Measurements from ENCODE around the gene REXO1. TPM values are rescaled to one million over a fixed set of nuclear protein-coding genes. Genes with fewer than 3 reads are reported as not detected.
A peak's percentile ranks its signal among the peaks of the same experiment; 100 is the strongest.

REXO1 gene
- total and polyA plus RNA-seq, 5 donors, result 12.8 to 22.1 (median 15.5) TPM

GRCh38 chr19:1854542-1855039 lies 6.3 kb upstream of the REXO1 start:
- H3K4me3 ChIP-seq (ENCODE audit: low read length), result no peak overlapping the region
- peak; percentile 56 to 84 (median 83) for DNase-seq
- H3K27me3 ChIP-seq (ENCODE audit: control insufficient read depth, insufficient read depth), result no peaks in the 10 kb centered on the region
- H3K27ac ChIP-seq (ENCODE audit: low read length), result peak overlapping the region; percentile 74
- H3K9me3 ChIP-seq (ENCODE audit: control insufficient read depth, low read length), result no peaks in the 10 kb centered on the region
- WGBS, result 68% methylated on average over 37 of the region's 37 CpGs
- ATAC-seq, result no peak
- no peaks in the 10 kb centered on the region for H3K4me1 ChIP-seq (ENCODE audit: control insufficient read depth, insufficient read depth, low read length)
- intact Hi-C loops (cut with DNase I), result no loop called here

GRCh38 chr19:1854039-1854541 lies 5.8 kb upstream of the REXO1 start:
- WGBS, result 71% methylated on average over 16 of the region's 16 CpGs
- intact Hi-C loops (cut with DNase I), result no loop called here
- no peaks in the 10 kb centered on the region for H3K27me3 ChIP-seq (ENCODE audit: control insufficient read depth, insufficient read depth)

GRCh38 chr19:1853295-1854038 lies 5.2 kb upstream of the REXO1 start:
- no peak overlapping the region for H3K27ac ChIP-seq (ENCODE audit: low read length)

More at GRCh38 chr19:1854039-1854541, 5.8 kb upstream of the REXO1 start:
- peak in 1 of 3 donors; percentile 72 for DNase-seq
- no peak overlapping the region for H3K27ac ChIP-seq (ENCODE audit: low read length)
- H3K4me1 ChIP-seq (ENCODE audit: control insufficient read depth, insufficient read depth, low read length), result no peaks in the 10 kb centered on the region
- H3K4me3 ChIP-seq (ENCODE audit: low read length), result no peak overlapping the region
- ATAC-seq, result no peak
- H3K9me3 ChIP-seq (ENCODE audit: control insufficient read depth, low read length), result no peaks in the 10 kb centered on the region

GRCh38 chr19:1852581-1853128 lies 4.4 kb upstream of the REXO1 start:
- H3K4me3 ChIP-seq (ENCODE audit: low read length), result no peak overlapping the region
- no peaks in the 10 kb centered on the region for H3K27me3 ChIP-seq (ENCODE audit: control insufficient read depth, insufficient read depth)
- H3K4me1 ChIP-seq (ENCODE audit: control insufficient read depth, insufficient read depth, low read length), result no peaks in the 10 kb centered on the region
- 79% methylated on average over 9 of the region's 9 CpGs for WGBS
- ATAC-seq, result no peak
- no peak overlapping the region for H3K27ac ChIP-seq (ENCODE audit: low read length)
- no peaks in the 10 kb centered on the region for H3K9me3 ChIP-seq (ENCODE audit: control insufficient read depth, low read length)
- DNase-seq, result peak in 2 of 3 donors; percentile 57 to 67
- intact Hi-C loops (cut with DNase I), result no loop called here

More at GRCh38 chr19:1853295-1854038, 5.2 kb upstream of the REXO1 start:
- Histone ChIP-seq H3K4me1 (ENCODE audit: control insufficient read depth, insufficient read depth, low read length) (no peaks in the 10 kb centered on the region), H3K4me3 (ENCODE audit: low read length) (no peak overlapping the region), H3K27me3 (ENCODE audit: control insufficient read depth, insufficient read depth) (no peaks in the 10 kb centered on the region), H3K9me3 (ENCODE audit: control insufficient read depth, low read length) (no peaks in the 10 kb centered on the region)
- intact Hi-C loops (cut with DNase I), result no loop called here
- peak; percentile 74 to 92 (median 90) for DNase-seq
- peak; percentile 0 to 1 for ATAC-seq
- 41% methylated on average over 27 of the region's 27 CpGs for WGBS

GRCh38 chr19:1851654-1852580 lies 3.6 kb upstream of the REXO1 start:
- ATAC-seq, result no peak
- peak in 2 of 3 donors; percentile 61 to 80 for DNase-seq
- intact Hi-C loops (cut with DNase I), result no loop called here
- WGBS, result 27% methylated on average over 66 of the region's 66 CpGs
- H3K4me1 ChIP-seq (ENCODE audit: control insufficient read depth, insufficient read depth, low read length), result peaks cover 3% of the 10 kb centered on the region
- H3K27me3 ChIP-seq (ENCODE audit: control insufficient read depth, insufficient read depth), result no peaks in the 10 kb centered on the region
- no peaks in the 10 kb centered on the region for H3K9me3 ChIP-seq (ENCODE audit: control insufficient read depth, low read length)
- no peak overlapping the region for H3K27ac ChIP-seq (ENCODE audit: low read length)
- no peak overlapping the region for H3K4me3 ChIP-seq (ENCODE audit: low read length)

GRCh38 chr19:1850809-1851653 lies 2.7 kb upstream of the REXO1 start:
- 70% methylated on average over 31 of the region's 31 CpGs for WGBS
- H3K4me1 ChIP-seq (ENCODE audit: control insufficient read depth, insufficient read depth, low read length), result peaks cover 3% of the 10 kb centered on the region
- H3K27me3 ChIP-seq (ENCODE audit: control insufficient read depth, insufficient read depth), result no peaks in the 10 kb centered on the region
- ATAC-seq, result no peak
- H3K9me3 ChIP-seq (ENCODE audit: control insufficient read depth, low read length), result no peaks in the 10 kb centered on the region
- H3K27ac ChIP-seq (ENCODE audit: low read length), result no peak overlapping the region
- no peak overlapping the region for H3K4me3 ChIP-seq (ENCODE audit: low read length)
- intact Hi-C loops (cut with DNase I), result no loop called here
- peak in 2 of 3 donors; percentile 46 to 57 for DNase-seq

- Histone ChIP-seq H3K27ac (ENCODE audit: low read length) (no peak overlapping the region), H3K9me3 (ENCODE audit: control insufficient read depth, low read length) (no peaks in the 10 kb centered on the region), H3K4me1 (ENCODE audit: control insufficient read depth, insufficient read depth, low read length) (peaks cover 3% of the 10 kb centered on the region), H3K27me3 (ENCODE audit: control insufficient read depth, insufficient read depth) (no peaks in the 10 kb centered on the region), H3K4me3 (ENCODE audit: low read length) (no peak overlapping the region)
- DNase-seq (no peak), ATAC-seq (no peak)
- 90% methylated on average over 10 of the region's 10 CpGs for WGBS
- intact Hi-C loops (cut with DNase I), result no loop called here
These were observed 1.7 kb upstream of the REXO1 start for GRCh38 chr19:1849886-1850398.

- 67% methylated on average over 5 of the region's 5 CpGs for WGBS
- intact Hi-C loops (cut with DNase I), result no loop called here
- DNase-seq (no peak), ATAC-seq (no peak)
- H3K9me3 ChIP-seq (ENCODE audit: control insufficient read depth, low read length), result no peaks in the 10 kb centered on the region
- H3K4me1 ChIP-seq (ENCODE audit: control insufficient read depth, insufficient read depth, low read length), result peaks cover 3% of the 10 kb centered on the region
- no peak overlapping the region for H3K4me3 ChIP-seq (ENCODE audit: low read length)
- H3K27me3 ChIP-seq (ENCODE audit: control insufficient read depth, insufficient read depth), result no peaks in the 10 kb centered on the region
- no peak overlapping the region for H3K27ac ChIP-seq (ENCODE audit: low read length)
These were observed 820 bp upstream of the REXO1 start for GRCh38 chr19:1849132-1849474.

- WGBS, result under 1% methylated on average over 72 of the region's 72 CpGs
- Histone ChIP-seq H3K9me3 (ENCODE audit: control insufficient read depth, low read length) (no peaks in the 10 kb centered on the region), H3K4me3 (ENCODE audit: low read length) (peak overlapping the region; percentile 91), H3K27ac (ENCODE audit: low read length) (peak overlapping the region; percentile 93), H3K4me1 (ENCODE audit: control insufficient read depth, insufficient read depth, low read length) (peaks cover 3% of the 10 kb centered on the region), H3K27me3 (ENCODE audit: control insufficient read depth, insufficient read depth) (no peaks in the 10 kb centered on the region)
- intact Hi-C loops (cut with DNase I), result no loop called here
- DNase-seq (peak; percentile 72 to 77 (median 74)), ATAC-seq (peak in 1 of 2 donors; percentile 36)
These were observed 442 bp downstream of the REXO1 start for GRCh38 chr19:1847684-1848398.
